Endothelial cell (in vitro differentiated cells): Measurements from ENCODE around the gene UCK1. TPM values are rescaled to one million over a fixed set of nuclear protein-coding genes. Genes with fewer than 3 reads are reported as not detected.

Source experiments
- DNase-seq: peaks from one replicate; pipeline ENCODE4 v3.0.0; 2021; ENCODE audit warnings: low spot score
- H3K27ac Mint-ChIP-seq: one replicate; pipeline ENCODE4 v1.8.0; 2021; ENCODE audit warnings: mixed read lengths, inconsistent platforms; ENCODE audit not compliant: unreplicated experiment
- H3K27me3 Mint-ChIP-seq: one replicate; pipeline ENCODE4 v1.8.0; 2021; ENCODE audit warnings: mild to moderate bottlenecking, moderate library complexity, mixed read lengths, inconsistent platforms; ENCODE audit not compliant: unreplicated experiment
- H3K36me3 Mint-ChIP-seq: one replicate; pipeline ENCODE4 v1.8.0; 2021; ENCODE audit warnings: mild to moderate bottlenecking, low read depth, mixed read lengths, inconsistent platforms; ENCODE audit not compliant: unreplicated experiment
- H3K4me1 Mint-ChIP-seq: one replicate; pipeline ENCODE4 v1.8.0; 2021; ENCODE audit warnings: mild to moderate bottlenecking, mixed read lengths, inconsistent platforms; ENCODE audit not compliant: unreplicated experiment
- H3K4me3 Mint-ChIP-seq: one replicate; pipeline ENCODE4 v1.8.0; 2021; ENCODE audit warnings: mild to moderate bottlenecking, mixed read lengths, inconsistent platforms; ENCODE audit not compliant: unreplicated experiment
- H3K9me3 Mint-ChIP-seq: one replicate; pipeline ENCODE4 v1.8.0; 2021; ENCODE audit warnings: mixed read lengths, inconsistent platforms; ENCODE audit not compliant: unreplicated experiment
- CTCF ChIP-seq: fragments of 200-600 bp; sonication (generic); IDR thresholded peaks from one replicate; pipeline ENCODE4 v1.5.0; 2021; ENCODE audit warnings: antibody characterized with exemption; ENCODE audit not compliant: unreplicated experiment
- total RNA-seq: library from RNA; stranded (reverse); fragmentation: NEBNext Ultra II Directional; extraction: Animal tissue kit (Norgen Biotek cat#: 25700); gene quantifications from one replicate; pipeline ENCODE4 v1.2.1, GENCODE V29; 2021; ENCODE audit not compliant: unreplicated experiment

UCK1 gene
- total RNA-seq, 1 donor from 2014 or later, result 23.0 TPM

GRCh38 chr9:131534721-131535237 lies 3.7 kb upstream of the UCK1 start:
- no peaks in the 10 kb centered on the region for H3K4me1 Mint-ChIP-seq
- DNase-seq, result no peak
- peak overlapping the region; percentile 36 for H3K27ac Mint-ChIP-seq
- no peak for TF ChIP-seq CTCF
- H3K9me3 Mint-ChIP-seq, result no peaks in the 10 kb centered on the region
- peaks cover 7% of the 10 kb centered on the region for H3K36me3 Mint-ChIP-seq
- H3K27me3 Mint-ChIP-seq, result no peaks in the 10 kb centered on the region
- H3K4me3 Mint-ChIP-seq, result no peak overlapping the region

GRCh38 chr9:131530546-131530919 lies 530 bp downstream of the UCK1 start:
- Mint-ChIP-seq H3K9me3 (no peaks in the 10 kb centered on the region), H3K4me1 (no peaks in the 10 kb centered on the region), H3K27ac (no peak overlapping the region), H3K4me3 (peak overlapping the region; percentile 86), H3K36me3 (peaks cover 19% of the 10 kb centered on the region), H3K27me3 (peaks cover 2% of the 10 kb centered on the region)
- no peak for TF ChIP-seq CTCF
- peak; percentile 56 for DNase-seq

GRCh38 chr9:131529597-131530545 lies 1.2 kb downstream of the UCK1 start:
- Mint-ChIP-seq H3K27ac (no peak overlapping the region), H3K4me3 (peak overlapping the region; percentile 86), H3K9me3 (no peaks in the 10 kb centered on the region), H3K4me1 (no peaks in the 10 kb centered on the region), H3K36me3 (peaks cover 22% of the 10 kb centered on the region), H3K27me3 (peaks cover 2% of the 10 kb centered on the region)
- no peak for TF ChIP-seq CTCF
- no peak for DNase-seq

GRCh38 chr9:131528886-131529505 lies 2.1 kb downstream of the UCK1 start:
- Mint-ChIP-seq H3K4me3 (no peak overlapping the region), H3K9me3 (no peaks in the 10 kb centered on the region), H3K27ac (no peak overlapping the region)

More at GRCh38 chr9:131528886-131529505, 2.1 kb downstream of the UCK1 start:
- no peak for DNase-seq
- Mint-ChIP-seq H3K27me3 (peaks cover 5% of the 10 kb centered on the region), H3K4me1 (no peaks in the 10 kb centered on the region), H3K36me3 (peaks cover 26% of the 10 kb centered on the region)
- TF ChIP-seq CTCF, result no peak
